H1 (cell line): ENCODE measurements around the gene FCMR. TPM values are rescaled to one million over a fixed set of nuclear protein-coding genes. Genes with fewer than 3 reads are reported as not detected.
A peak's percentile ranks its signal among the peaks of the same experiment; 100 is the strongest.

ENCODE experiments used
- BACH1 ChIP-seq: IDR thresholded peaks from 2 replicates; pipeline ENCODE4 v1.6.1; 2012; ENCODE audit warnings: low read length, improper control_type of control experiment
- CHD1 ChIP-seq: IDR thresholded peaks from 2 replicates; pipeline ENCODE4 v1.6.1; 2012; ENCODE audit warnings: low read depth, low read length, improper control_type of control experiment
- CTBP2 ChIP-seq: IDR thresholded peaks from 2 replicates; pipeline ENCODE4 v1.7.0; 2011; ENCODE audit warnings: borderline replicate concordance, mild to moderate bottlenecking, moderate library complexity, mixed read lengths, low read length; ENCODE audit not compliant: insufficient read depth, insufficient read length
- GABPA ChIP-seq: IDR thresholded peaks from 2 replicates; pipeline ENCODE4 v1.6.1; 2011; ENCODE audit warnings: mild to moderate bottlenecking, low read length, moderate library complexity, borderline replicate concordance; ENCODE audit not compliant: insufficient read depth
- GTF2F1 ChIP-seq: IDR thresholded peaks from 2 replicates; pipeline ENCODE4 v1.6.1; 2012; ENCODE audit warnings: low read depth, low read length, improper control_type of control experiment, borderline replicate concordance
- JUND ChIP-seq: IDR thresholded peaks from 2 replicates; pipeline ENCODE4 v1.6.1; 2011; ENCODE audit warnings: mild to moderate bottlenecking, improper control_type of control experiment, low read length
- NRF1 ChIP-seq: IDR thresholded peaks from 2 replicates; pipeline ENCODE4 v1.6.1; 2011; ENCODE audit warnings: mild to moderate bottlenecking, low read depth, low read length, improper control_type of control experiment
- RAD21 ChIP-seq, 2 experiments: IDR thresholded peaks in 1 of 2; conservative IDR thresholded peaks in 1 of 2; 2 replicates each; pipeline ENCODE4 v1.6.1; 2011; ENCODE audit warnings: low read depth in 2 of 2, low read length in 2 of 2, improper control_type of control experiment in 1 of 2, inconsistent platforms in 1 of 2, mild to moderate bottlenecking in 1 of 2, moderate library complexity in 1 of 2
- RNF2 ChIP-seq: fragments of 200-900, 300-1000 bp; sonication (generic); IDR thresholded peaks from 2 replicates; pipeline ENCODE4 v1.7.1; 2016; ENCODE audit warnings: borderline replicate concordance, low read depth, mild to moderate bottlenecking, antibody characterized with exemption, low read length; ENCODE audit not compliant: poor library complexity, severe bottlenecking; ENCODE audit errors: missing control alignments
- RXRA ChIP-seq: IDR thresholded peaks from 2 replicates; pipeline ENCODE4 v1.6.1; 2011; ENCODE audit warnings: low read depth, mild to moderate bottlenecking, low read length, moderate library complexity; ENCODE audit not compliant: insufficient read depth
- SIN3A ChIP-seq, 2 experiments: IDR thresholded peaks in 1 of 2; conservative IDR thresholded peaks in 1 of 2; 2 replicates each; pipeline ENCODE4 v1.6.1; 2011 to 2012; ENCODE audit warnings: low read length in 2 of 2, improper control_type of control experiment in 1 of 2, low read depth in 1 of 2, mild to moderate bottlenecking in 1 of 2
- SIX5 ChIP-seq: IDR thresholded peaks from 2 replicates; pipeline ENCODE4 v1.6.1; 2011; ENCODE audit warnings: mild to moderate bottlenecking, low read depth, low read length
- TAF7 ChIP-seq: optimal IDR thresholded peaks from 2 replicates; pipeline ENCODE3; 2011; ENCODE audit warnings: low read depth, mild to moderate bottlenecking, inconsistent platforms, low read length, moderate library complexity, borderline replicate concordance
- YY1 ChIP-seq: IDR thresholded peaks from 2 replicates; pipeline ENCODE4 v1.6.1; 2011; ENCODE audit warnings: low read depth, mild to moderate bottlenecking, low read length
- polyA plus RNA-seq, 7 experiments: library from polyadenylated mRNA; depleted of rRNA in 3 of 7; stranded (reverse) in 5 of 7; unstranded in 2 of 7; fragments of >200 nt in 5 of 7; fragments of 200-250 nt in 2 of 7; gene quantifications; 1 replicate in 5 of 7; 2 replicates in 1 of 7; 4 replicates in 1 of 7; pipeline versions ENCODE4 v1.2.1 to v1.2.3, GENCODE V29; 2011 to 2013; ENCODE audit warnings: missing spikeins in 2 of 7, mixed read lengths in 2 of 7
- total RNA-seq: library from RNA; stranded (reverse); fragmentation: NEBNext Ultra II Directional; extraction: Animal tissue kit (Norgen Biotek cat#: 25700); gene quantifications from 2 replicates; pipeline ENCODE4 v1.2.1, GENCODE V29; 2021

The FCMR gene
- total and polyA plus RNA-seq, 2 of the 8 experiments (the other 6 are each of a cell fraction or from before 2014, with no cell fraction given) = 0.53 TPM; not detected in 1

- TF ChIP-seq TAF7 (no peak), RAD21 (IDR thresholded peaks at IDR 0.05 in 1 of 2, conservative IDR thresholded peaks at IDR 0.05 in 1 of 2; ENCODE audit: low read depth in 2 of 2, low read length in 2 of 2) (peak; percentile 61 to 74), GTF2F1 (no peak), SIN3A (conservative IDR thresholded peaks at IDR 0.05 in 1 of 2, IDR thresholded peaks at IDR 0.05 in 1 of 2; ENCODE audit: low read depth in 1 of 2, low read length in 2 of 2) (peak in 1 of 2 experiments; percentile 40; a peak in 1 of 4 replicates), BACH1 (peak; percentile 52), RXRA (no peak), SIX5 (no peak), CTBP2 (no peak), RNF2 (no peak), NRF1 (no peak), YY1 (peak; percentile 39; the same call in 1 of the 2 replicates), GABPA (peak; percentile 32; the same call in 1 of the 2 replicates), JUND (no peak), CHD1 (no peak)
These were observed 56.6 kb downstream of the FCMR start, which contains the start of gene IL20 (continued) for GRCh38 chr1:206864939-206865671.
